Dermis blood vessel endothelial cell (primary cell): ENCODE data around the gene NR2F2. TPM values are rescaled to one million over a fixed set of nuclear protein-coding genes. Genes with fewer than 3 reads are reported as not detected.

Experiments
- DNase-seq: peaks from one replicate; pipeline ENCODE4 v3.0.0; 2010
- total RNA-seq: library from RNA; depleted of rRNA; stranded (reverse); fragments of >200 nt; gene quantifications from 2 replicates; pipeline ENCODE4 v1.2.3, GENCODE V29; 2014

NR2F2 gene
- total RNA-seq, 1 donor from 2014 or later: 14.0 TPM

- no peak for DNase-seq
These were observed 10.4 kb upstream of the NR2F2 start for GRCh38 chr15:96320107-96320506.

GRCh38 chr15:96320703-96321638 lies 9.5 kb upstream of the NR2F2 start:
- peak; percentile 53 for DNase-seq

GRCh38 chr15:96321639-96322535 lies 8.6 kb upstream of the NR2F2 start:
- DNase-seq: peak; percentile 64

GRCh38 chr15:96322536-96323318 lies 7.8 kb upstream of the NR2F2 start:
- peak; percentile 50 for DNase-seq

GRCh38 chr15:96323319-96324145 lies 7.0 kb upstream of the NR2F2 start:
- DNase-seq: no peak

GRCh38 chr15:96324192-96324895 lies 6.2 kb upstream of the NR2F2 start:
- DNase-seq: peak; percentile 43

- peak; percentile 36 for DNase-seq
These were observed 5.5 kb upstream of the NR2F2 start for GRCh38 chr15:96324940-96325540.

- DNase-seq: peak; percentile 69
These were observed 4.8 kb upstream of the NR2F2 start for GRCh38 chr15:96325541-96326327.

GRCh38 chr15:96326328-96327154 lies 4.0 kb upstream of the NR2F2 start:
- DNase-seq: peak; percentile 73

GRCh38 chr15:96327155-96327741 lies 3.3 kb upstream of the NR2F2 start:
- peak; percentile 92 for DNase-seq

GRCh38 chr15:96328181-96328876 lies 2.2 kb upstream of the NR2F2 start:
- peak; percentile 39 for DNase-seq

- no peak for DNase-seq
These were observed 1.7 kb upstream of the NR2F2 start for GRCh38 chr15:96328877-96329195.

GRCh38 chr15:96329403-96329981 lies 1.0 kb upstream of the NR2F2 start:
- DNase-seq: peak; percentile 66

GRCh38 chr15:96330064-96330449 lies 443 bp upstream of the NR2F2 start:
- peak; percentile 84 for DNase-seq

GRCh38 chr15:96331144-96331944 lies 844 bp downstream of the NR2F2 start:
- DNase-seq: peak; percentile 50

GRCh38 chr15:96331945-96332636 lies 1.6 kb downstream of the NR2F2 start:
- DNase-seq: peak; percentile 66
